Measurements from ENCODE around the gene PPP1R13B.

The PPP1R13B gene

GRCh38 chr14:103773521-103773920 lies 73.9 kb downstream of the PPP1R13B start:
- no peak for DNase-seq

- DNase-seq: no peak
Observed at GRCh38 chr14:103772078-103772712, 75.2 kb downstream of the PPP1R13B start.

- no peak for DNase-seq
Observed at GRCh38 chr14:103770902-103771301, 76.5 kb downstream of the PPP1R13B start.

- no peak for DNase-seq
Observed at GRCh38 chr14:103770500-103770899, 76.9 kb downstream of the PPP1R13B start.

GRCh38 chr14:103767336-103767894 lies 80.0 kb downstream of the PPP1R13B start:
- no peak for DNase-seq

GRCh38 chr14:103765526-103765925 lies 81.8 kb downstream of the PPP1R13B start:
- DNase-seq: no peak

- DNase-seq: no peak
Observed at GRCh38 chr14:103763730-103764488, 83.5 kb downstream of the PPP1R13B start.

- no peak for DNase-seq
Observed at GRCh38 chr14:103762541-103762940, 84.8 kb downstream of the PPP1R13B start.

- no peak for DNase-seq
Observed at GRCh38 chr14:103762036-103762435, 85.3 kb downstream of the PPP1R13B start.

GRCh38 chr14:103758059-103758776 lies 89.2 kb downstream of the PPP1R13B start:
- no peak for DNase-seq

GRCh38 chr14:103755060-103755459 lies 92.3 kb downstream of the PPP1R13B start:
- DNase-seq: no peak

- DNase-seq: no peak
Observed at GRCh38 chr14:103753774-103754173, 93.6 kb downstream of the PPP1R13B start.

GRCh38 chr14:103749860-103750259 lies 97.5 kb downstream of the PPP1R13B start:
- DNase-seq: no peak

GRCh38 chr14:103749452-103749851 lies 97.9 kb downstream of the PPP1R13B start:
- DNase-seq: no peak

GRCh38 chr14:103748534-103748857 lies 98.9 kb downstream of the PPP1R13B start:
- DNase-seq: no peak

- no peak for DNase-seq
Observed at GRCh38 chr14:103746701-103747100, 100.7 kb downstream of the PPP1R13B start.

- no peak for DNase-seq
Observed at GRCh38 chr14:103745424-103745823, 102.0 kb downstream of the PPP1R13B start.

- DNase-seq: no peak
Observed at GRCh38 chr14:103744621-103745395, 102.6 kb downstream of the PPP1R13B start.

- no peak for DNase-seq
Observed at GRCh38 chr14:103743691-103744090, 103.7 kb downstream of the PPP1R13B start.

GRCh38 chr14:103742499-103743255 lies 104.7 kb downstream of the PPP1R13B start:
- DNase-seq: no peak

GRCh38 chr14:103741876-103742275 lies 105.5 kb downstream of the PPP1R13B start:
- DNase-seq: no peak

All from GF-D8 (cell line).